Stimulated activated memory B cell treated with anti-CD40 and anti-IgM and Interleukin-4, amounts not matched to agents 10 μg/mL and 1 μg/mL and 100 μg/mL, for 72 hours (primary cell): Measurements from ENCODE around the gene RAPGEF2.
A peak's percentile ranks its signal among the peaks of the same experiment; 100 is the strongest.
"Not testable (repeated sequence)": the region's sequence is repeated elsewhere in the genome, so short reads cannot be mapped to it uniquely, and the experiment has no call there.

Experiments used
- ATAC-seq: fragments of 150-1000 bp; cut with Tn5 transposase; 2 replicates; pipeline ENCODE4 v1.10.0; 2021
- H3K27ac Mint-ChIP-seq: one replicate; pipeline ENCODE4 v1.8.0; 2022; ENCODE audit warnings: mild to moderate bottlenecking, mixed read lengths
- H3K27me3 Mint-ChIP-seq: one replicate; pipeline ENCODE4 v1.8.0; 2022; ENCODE audit warnings: mixed read lengths
- H3K36me3 Mint-ChIP-seq: one replicate; pipeline ENCODE4 v1.8.0; 2022; ENCODE audit warnings: mixed read lengths
- H3K4me1 Mint-ChIP-seq: one replicate; pipeline ENCODE4 v1.8.0; 2022; ENCODE audit warnings: mixed read lengths
- H3K4me3 Mint-ChIP-seq: one replicate; pipeline ENCODE4 v1.8.0; 2022; ENCODE audit warnings: mild to moderate bottlenecking, moderate library complexity, mixed read lengths
- H3K9me3 Mint-ChIP-seq: one replicate; pipeline ENCODE4 v1.8.0; 2022; ENCODE audit warnings: mixed read lengths

The RAPGEF2 gene

DNA sequence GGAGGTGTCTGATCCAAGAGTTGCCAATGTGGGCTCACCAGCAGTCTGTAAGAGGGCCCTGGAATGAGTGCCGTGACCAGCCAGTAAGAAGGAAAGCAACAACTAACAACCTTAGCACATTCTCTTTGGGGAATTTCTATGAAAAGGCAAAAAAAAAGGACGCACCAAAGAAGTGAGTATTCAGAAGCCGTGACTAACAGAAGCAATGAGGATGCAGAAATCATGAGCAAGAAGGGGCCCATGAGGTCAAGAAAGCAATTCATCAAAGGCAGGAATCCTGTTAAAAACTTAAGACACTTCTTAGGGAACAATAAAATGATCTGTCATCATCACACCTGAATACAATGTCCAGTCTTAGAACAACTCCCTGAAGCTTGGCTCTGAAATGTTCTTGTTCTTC is 260.5 kb downstream of the RAPGEF2 start:
- Mint-ChIP-seq H3K36me3 (peaks cover 19% of the 10 kb centered on the region), H3K27me3 (peaks cover 8% of the 10 kb centered on the region), H3K4me3 (no peak overlapping the region), H3K27ac (no peak overlapping the region), H3K9me3 (no peaks in the 10 kb centered on the region), H3K4me1 (peaks cover 14% of the 10 kb centered on the region)
- no peak for ATAC-seq

GRCh38 chr4:159366966-159367780 is 264.3 kb downstream of the RAPGEF2 start:
- Mint-ChIP-seq H3K4me3 (no peak overlapping the region), H3K27ac (no peak overlapping the region)

GRCh38 chr4:159367781-159368080 is 264.9 kb downstream of the RAPGEF2 start:
- Mint-ChIP-seq H3K4me1 (peaks cover 14% of the 10 kb centered on the region), H3K27ac (no peak overlapping the region), H3K27me3 (peaks cover 29% of the 10 kb centered on the region), H3K36me3 (no peaks in the 10 kb centered on the region), H3K4me3 (no peak overlapping the region), H3K9me3 (no peaks in the 10 kb centered on the region)
- ATAC-seq, result no peak

More at GRCh38 chr4:159366966-159367780, 264.3 kb downstream of the RAPGEF2 start:
- Mint-ChIP-seq H3K9me3 (no peaks in the 10 kb centered on the region), H3K4me1 (peaks cover 14% of the 10 kb centered on the region), H3K27me3 (peaks cover 29% of the 10 kb centered on the region), H3K36me3 (no peaks in the 10 kb centered on the region)
- ATAC-seq, result no peak

DNA sequence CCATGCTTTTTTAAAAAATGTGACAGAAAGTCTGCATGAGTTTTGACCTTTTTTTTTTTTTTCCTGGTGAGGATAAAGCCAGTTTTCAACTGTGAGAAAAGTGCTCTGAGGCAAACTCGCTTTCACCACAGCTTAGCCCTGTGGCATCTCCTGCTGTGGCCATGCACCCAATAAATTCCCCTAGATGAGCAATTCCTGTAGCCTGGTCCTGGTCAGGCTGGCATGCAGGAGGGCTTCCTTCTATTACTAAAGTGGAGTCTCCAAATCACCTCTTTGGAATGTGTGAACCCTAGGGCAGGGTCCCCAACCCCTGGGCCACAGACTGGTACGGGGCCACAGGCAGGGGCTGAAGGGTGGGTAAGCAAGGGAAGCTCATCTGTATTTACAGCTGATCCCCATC is 265.4 kb downstream of the RAPGEF2 start:
- H3K27me3 Mint-ChIP-seq, result peaks cover 29% of the 10 kb centered on the region
- H3K4me1 Mint-ChIP-seq, result peaks cover 14% of the 10 kb centered on the region
- H3K9me3 Mint-ChIP-seq, result no peaks in the 10 kb centered on the region

DNA sequence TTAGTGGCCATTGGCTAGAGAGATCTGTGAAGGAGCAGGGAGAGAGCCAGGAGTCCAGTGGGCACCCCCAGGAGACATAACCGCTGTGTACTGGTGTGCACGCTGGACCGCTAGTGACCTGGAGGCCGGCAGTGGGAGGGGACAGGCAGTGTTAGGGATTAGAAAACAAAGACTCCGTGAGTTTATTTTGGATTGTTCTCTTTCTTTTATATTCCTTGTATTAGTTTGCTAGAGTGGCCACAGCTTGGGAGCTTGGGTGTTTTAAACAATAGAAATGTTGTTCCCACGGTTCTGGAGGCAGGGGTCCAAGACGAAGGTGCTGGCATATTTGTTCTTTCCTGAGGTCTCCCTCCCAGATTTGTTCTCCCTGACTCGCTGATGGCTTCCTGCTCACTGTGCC is 266.4 kb downstream of the RAPGEF2 start:
- ATAC-seq, result no peak

More for the DNA sequence above, 265.4 kb downstream of the RAPGEF2 start:
- Mint-ChIP-seq H3K27ac (no peak overlapping the region), H3K36me3 (no peaks in the 10 kb centered on the region), H3K4me3 (no peak overlapping the region)
- ATAC-seq, result no peak

GRCh38 chr4:159370286-159370685 is 267.4 kb downstream of the RAPGEF2 start:
- Mint-ChIP-seq H3K27ac (no peak overlapping the region), H3K9me3 (no peaks in the 10 kb centered on the region), H3K4me1 (peaks cover 14% of the 10 kb centered on the region), H3K36me3 (no peaks in the 10 kb centered on the region), H3K4me3 (no peak overlapping the region), H3K27me3 (peaks cover 29% of the 10 kb centered on the region)
- ATAC-seq, result no peak

More for the DNA sequence above, 266.4 kb downstream of the RAPGEF2 start:
- no peaks in the 10 kb centered on the region for H3K9me3 Mint-ChIP-seq
- H3K36me3 Mint-ChIP-seq, result no peaks in the 10 kb centered on the region
- H3K27ac Mint-ChIP-seq, result no peak overlapping the region
- H3K27me3 Mint-ChIP-seq, result peaks cover 29% of the 10 kb centered on the region
- peaks cover 14% of the 10 kb centered on the region for H3K4me1 Mint-ChIP-seq
- no peak overlapping the region for H3K4me3 Mint-ChIP-seq

DNA sequence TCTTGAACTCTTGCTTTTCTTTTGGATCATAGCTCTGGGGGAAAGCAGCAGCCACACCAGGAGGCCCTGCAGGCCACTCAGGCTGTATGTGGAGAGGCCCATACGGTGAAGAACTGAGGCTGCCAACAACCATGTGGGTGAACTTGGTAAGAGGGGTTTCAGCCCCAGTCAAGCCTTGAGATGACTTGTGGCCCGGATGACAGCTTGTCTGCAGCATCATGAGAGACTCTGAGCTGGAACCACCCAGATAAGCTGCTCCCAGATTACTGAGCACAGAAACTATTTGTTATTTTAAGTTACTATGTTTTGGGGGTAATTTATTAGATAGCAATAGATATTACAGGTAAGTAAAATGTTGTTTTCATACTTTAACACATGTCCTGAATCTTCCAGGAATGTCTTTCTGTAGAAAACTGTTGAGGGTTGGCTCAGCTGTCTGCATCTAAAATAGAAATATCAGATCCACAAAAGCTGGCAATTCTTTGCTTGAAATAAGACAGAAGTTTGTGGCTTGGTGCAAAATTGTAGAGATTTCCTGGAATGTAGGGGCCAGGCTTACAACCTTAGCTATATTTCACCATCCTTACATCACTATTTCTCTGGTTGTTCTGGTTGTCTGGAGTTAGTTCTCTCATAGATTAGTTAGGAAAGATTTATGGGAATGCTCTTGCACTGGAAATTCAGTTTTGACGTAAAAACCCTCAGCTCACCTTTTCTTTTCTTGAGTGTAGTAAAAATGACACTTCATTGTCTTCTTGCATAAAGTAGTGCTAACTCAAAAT is 272.1 kb downstream of the RAPGEF2 start:
- Mint-ChIP-seq H3K36me3 (no peaks in the 10 kb centered on the region), H3K9me3 (no peaks in the 10 kb centered on the region), H3K4me1 (no peaks in the 10 kb centered on the region), H3K27me3 (peaks cover 8% of the 10 kb centered on the region), H3K27ac (no peak overlapping the region), H3K4me3 (no peak overlapping the region)
- ATAC-seq, result peak; percentile 27

- no peak for ATAC-seq
- Mint-ChIP-seq H3K36me3 (no peaks in the 10 kb centered on the region), H3K9me3 (no peaks in the 10 kb centered on the region), H3K4me3 (no peak overlapping the region), H3K27ac (no peak overlapping the region), H3K4me1 (no peaks in the 10 kb centered on the region), H3K27me3 (no peaks in the 10 kb centered on the region)
Measured at GRCh38 chr4:159376289-159376688, 273.4 kb downstream of the RAPGEF2 start.

DNA sequence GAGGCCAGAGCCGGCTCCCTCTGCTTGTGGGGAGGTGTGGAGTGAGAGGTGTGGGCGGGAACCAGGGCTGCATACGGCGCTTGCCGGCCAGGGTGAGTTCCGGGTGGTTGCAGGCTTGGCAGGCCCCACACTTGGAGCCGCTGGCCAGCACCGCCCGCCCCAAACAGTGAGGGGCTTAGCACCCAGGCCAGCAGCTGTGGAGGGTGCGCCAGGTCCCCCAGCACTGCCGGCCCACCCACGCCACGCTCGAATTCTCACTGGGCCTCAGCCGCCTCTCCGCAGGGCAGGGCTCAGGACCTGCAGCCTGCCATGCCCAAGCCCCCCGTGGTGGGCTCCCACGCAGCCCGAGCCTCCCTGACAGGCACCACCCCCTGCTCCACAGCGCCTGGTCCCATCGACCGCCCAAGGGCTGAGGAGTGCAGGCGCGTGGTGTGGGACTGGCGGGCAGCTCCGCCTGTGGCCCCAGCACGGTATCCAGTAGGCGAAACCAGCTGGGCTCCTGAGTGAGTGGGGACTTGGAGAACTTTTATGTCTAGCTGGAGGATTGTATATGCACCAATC is 275.3 kb downstream of the RAPGEF2 start:
- no peaks in the 10 kb centered on the region for H3K9me3 Mint-ChIP-seq
- H3K4me3 Mint-ChIP-seq, result no peak overlapping the region
- no peaks in the 10 kb centered on the region for H3K27me3 Mint-ChIP-seq
- no peaks in the 10 kb centered on the region for H3K4me1 Mint-ChIP-seq
- no peak overlapping the region for H3K27ac Mint-ChIP-seq
- no peak for ATAC-seq
- no peaks in the 10 kb centered on the region for H3K36me3 Mint-ChIP-seq

DNA sequence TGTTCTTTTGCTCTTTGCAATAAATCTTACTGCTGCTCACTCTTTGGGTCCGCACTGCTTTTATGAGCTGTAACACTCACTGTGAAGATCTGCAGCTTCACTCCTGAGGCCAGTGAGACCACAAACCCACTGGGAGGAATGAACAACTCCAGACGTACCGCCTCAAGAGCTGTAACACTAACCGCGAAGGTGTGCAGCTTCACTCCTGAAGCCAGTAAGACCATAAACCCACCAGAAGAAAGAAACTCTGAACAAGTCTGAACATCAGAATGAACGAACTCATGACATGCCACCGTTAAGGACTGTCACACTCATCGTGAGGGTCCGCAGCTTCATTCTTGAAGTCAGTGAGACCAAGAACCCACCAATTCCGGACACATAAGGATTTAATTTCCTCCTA is 276.2 kb downstream of the RAPGEF2 start:
- H3K4me3 Mint-ChIP-seq, H3K4me1 Mint-ChIP-seq, H3K9me3 Mint-ChIP-seq, H3K27me3 Mint-ChIP-seq, H3K27ac Mint-ChIP-seq, H3K36me3 Mint-ChIP-seq, ATAC-seq: not testable (repeated sequence)

DNA sequence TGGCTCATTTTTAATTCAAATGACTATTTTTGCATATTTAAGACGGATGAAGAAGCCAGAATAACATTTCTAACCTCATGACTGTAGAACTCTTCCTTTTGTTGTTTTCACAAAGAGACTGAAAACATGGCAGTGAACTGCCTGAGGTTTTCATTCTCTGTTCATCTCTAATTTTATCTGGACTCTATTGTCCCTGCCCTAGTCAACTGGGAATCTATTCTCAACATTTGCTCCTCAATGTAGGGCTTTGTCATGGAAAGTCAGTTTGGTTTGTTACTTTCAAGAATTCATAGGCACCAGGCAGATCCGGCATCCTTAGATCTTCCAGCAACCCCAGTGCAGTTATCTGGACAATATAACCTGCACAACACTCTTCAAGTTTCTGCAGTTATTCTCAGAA is 277.0 kb downstream of the RAPGEF2 start:
- peaks cover 3% of the 10 kb centered on the region for H3K27me3 Mint-ChIP-seq
- ATAC-seq, result no peak
- H3K27ac Mint-ChIP-seq, result no peak overlapping the region
- H3K9me3 Mint-ChIP-seq, result no peaks in the 10 kb centered on the region
- no peaks in the 10 kb centered on the region for H3K4me1 Mint-ChIP-seq
- no peaks in the 10 kb centered on the region for H3K36me3 Mint-ChIP-seq
- no peak overlapping the region for H3K4me3 Mint-ChIP-seq

DNA sequence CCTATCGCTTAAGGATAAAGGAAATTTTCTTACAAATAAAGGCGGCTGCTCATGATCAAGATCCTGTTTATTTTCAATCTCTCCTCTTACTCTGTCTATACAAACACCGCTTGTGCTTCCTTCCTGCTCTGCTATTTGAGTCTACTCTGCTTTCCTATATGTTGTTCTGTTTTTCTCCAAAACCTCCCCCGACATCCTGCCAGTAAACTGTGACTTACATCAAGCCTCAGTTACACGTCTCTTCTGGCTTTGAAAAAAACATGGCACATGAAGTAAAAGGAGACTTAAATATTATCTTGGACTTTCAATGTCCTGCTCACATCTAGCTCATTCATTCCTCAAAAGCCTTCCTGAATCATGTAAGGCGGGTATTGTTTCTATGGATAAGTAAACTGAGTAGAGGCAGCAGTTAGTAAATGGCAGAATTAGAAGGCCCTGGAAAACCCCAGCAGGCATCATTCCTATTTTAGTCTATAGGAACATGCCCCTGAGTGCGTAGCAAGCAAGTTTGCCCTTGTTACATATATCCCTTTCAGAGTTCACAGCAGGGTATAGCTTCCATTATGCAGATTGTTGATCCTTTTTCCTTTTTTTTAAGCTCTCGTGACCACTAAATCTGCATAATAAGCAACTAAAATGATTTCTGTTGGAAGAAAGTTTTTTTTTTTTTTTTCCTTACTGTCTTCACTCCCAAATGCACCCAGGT is 280.1 kb downstream of the RAPGEF2 start:
- H3K27me3 Mint-ChIP-seq, result peaks cover 23% of the 10 kb centered on the region
- H3K4me1 Mint-ChIP-seq, result no peaks in the 10 kb centered on the region
- ATAC-seq, result no peak
- no peak overlapping the region for H3K27ac Mint-ChIP-seq
- H3K9me3 Mint-ChIP-seq, result peaks cover 10% of the 10 kb centered on the region
- H3K36me3 Mint-ChIP-seq, result no peaks in the 10 kb centered on the region
- no peak overlapping the region for H3K4me3 Mint-ChIP-seq

GRCh38 chr4:159383562-159383931 is 280.7 kb downstream of the RAPGEF2 start:
- H3K27me3 Mint-ChIP-seq, result peaks cover 23% of the 10 kb centered on the region
- H3K36me3 Mint-ChIP-seq, result no peaks in the 10 kb centered on the region

GRCh38 chr4:159384017-159384416 is 281.1 kb downstream of the RAPGEF2 start:
- ATAC-seq, result no peak

More at GRCh38 chr4:159383562-159383931, 280.7 kb downstream of the RAPGEF2 start:
- Mint-ChIP-seq H3K9me3 (peaks cover 10% of the 10 kb centered on the region), H3K27ac (no peak overlapping the region), H3K4me3 (no peak overlapping the region), H3K4me1 (no peaks in the 10 kb centered on the region)
- ATAC-seq, result no peak

GRCh38 chr4:159384632-159385031 is 281.8 kb downstream of the RAPGEF2 start:
- H3K36me3 Mint-ChIP-seq, result no peaks in the 10 kb centered on the region
- no peak overlapping the region for H3K27ac Mint-ChIP-seq
- no peak for ATAC-seq
- H3K4me3 Mint-ChIP-seq, result no peak overlapping the region
- peaks cover 23% of the 10 kb centered on the region for H3K27me3 Mint-ChIP-seq
- peaks cover 10% of the 10 kb centered on the region for H3K9me3 Mint-ChIP-seq
- no peaks in the 10 kb centered on the region for H3K4me1 Mint-ChIP-seq

More at GRCh38 chr4:159384017-159384416, 281.1 kb downstream of the RAPGEF2 start:
- H3K4me3 Mint-ChIP-seq, result no peak overlapping the region
- H3K27me3 Mint-ChIP-seq, result peaks cover 23% of the 10 kb centered on the region
- no peak overlapping the region for H3K27ac Mint-ChIP-seq
- no peaks in the 10 kb centered on the region for H3K4me1 Mint-ChIP-seq
- H3K36me3 Mint-ChIP-seq, result no peaks in the 10 kb centered on the region
- peaks cover 10% of the 10 kb centered on the region for H3K9me3 Mint-ChIP-seq
